ENCODE results near the gene SLC22A16. TPM values are rescaled to one million over a fixed set of nuclear protein-coding genes. Genes with fewer than 3 reads are reported as not detected.

SLC22A16 gene
- polyA plus RNA-seq, 1 of the 3 experiments (the other 2 are of a cell fraction): not detected

GRCh38 chr6:110461376-110461775 lies 15.0 kb downstream of the SLC22A16 start:
- no peaks in the 10 kb centered on the region for H3F3A ChIP-seq (replicated peaks; ENCODE audit: insufficient read depth)
- H3K9ac ChIP-seq: no peak overlapping the region
- POLR2A ChIA-PET: no interaction called here
- H2AFZ ChIP-seq (ENCODE audit: low read depth): no peak overlapping the region
- H3K79me2 ChIP-seq (ENCODE audit: insufficient read depth): no peaks in the 10 kb centered on the region
- H4K20me1 ChIP-seq (ENCODE audit: insufficient read depth): no peaks in the 10 kb centered on the region
- no peak overlapping the region for H3K27ac ChIP-seq (ENCODE audit: low read depth in 2 of 2, low read length in 1 of 2)
- CTCF ChIA-PET: no interaction called here
- WGBS (ENCODE audit: low lambda C conversion rate): 60% methylated on average over 1 of the region's 1 CpG
- no peaks in the 10 kb centered on the region for H3K4me1 ChIP-seq (ENCODE audit: control insufficient read depth in 1 of 2, insufficient read depth in 2 of 2, low read depth in 1 of 2, low read length in 1 of 2)
- H3K9me2 ChIP-seq: no peaks in the 10 kb centered on the region
- H3K4me3 ChIP-seq (ENCODE audit: low read depth in 2 of 2, low read length in 1 of 2): no peak overlapping the region
- TF ChIP-seq GABPA (IDR thresholded peaks at IDR 0.05; ENCODE audit: low read depth) (no peak), CHD2 (IDR thresholded peaks at IDR 0.05; ENCODE audit: low read length, partially characterized antibody) (no peak), GATA2 (CRISPR knock-in tag; IDR thresholded peaks at IDR 0.05) (no peak), REST (IDR thresholded peaks at IDR 0.05; ENCODE audit: low read depth, low read length) (no peak), EZH2phosphoT487 (IDR thresholded peaks at IDR 0.05; ENCODE audit: borderline replicate concordance, low read depth) (no peak), MAX (IDR thresholded peaks at IDR 0.05; ENCODE audit: low read depth) (no peak), ZBTB33 (IDR thresholded peaks at IDR 0.05; ENCODE audit: borderline replicate concordance, low read depth) (no peak), JUND (IDR thresholded peaks at IDR 0.05) (no peak), SMC3 (IDR thresholded peaks at IDR 0.05; ENCODE audit: low read depth, low read length) (no peak), NRF1 (IDR thresholded peaks at IDR 0.05; ENCODE audit: low read depth, low read length) (no peak), USF2 (IDR thresholded peaks at IDR 0.05; ENCODE audit: borderline replicate concordance, low read depth, low read length) (no peak), MXI1 (IDR thresholded peaks at IDR 0.05; ENCODE audit: low read depth, low read length) (no peak)
- no peaks in the 10 kb centered on the region; the same call in 1 of the 2 replicates for H3K9me3 ChIP-seq
- no peaks in the 10 kb centered on the region for H3K27me3 ChIP-seq (ENCODE audit: insufficient read depth)
- no peak for DNase-seq
- no peaks in the 10 kb centered on the region for H3K36me3 ChIP-seq (replicated peaks in 1 of 2; ENCODE audit: control insufficient read depth in 1 of 2, insufficient read depth in 2 of 2, low read length in 1 of 2)
- no peak overlapping the region for H3K4me2 ChIP-seq

Measured in SK-N-SH (cell line).